Sigmoid colon (tissue), 4 donors: Measurements from ENCODE around the gene C7.

Experiments used
- CTCF ChIP-seq, 4 experiments: fragments of 450-650 bp in 3 of 4; fragments of 200-600 bp in 1 of 4; IDR thresholded peaks; one replicate each; pipeline ENCODE4 v1.5.1; 2016 to 2019; ENCODE audit warnings: antibody characterized with exemption in 4 of 4, mild to moderate bottlenecking in 3 of 4, moderate library complexity in 2 of 4
- EP300 ChIP-seq, 4 donors: sonication (generic); formaldehyde crosslinking; IDR thresholded peaks; one replicate each; pipeline ENCODE4 v1.6.1; 2017; ENCODE audit warnings: antibody characterized with exemption in 4 of 4
- POLR2A ChIP-seq, 2 donors: fragments of 450-650 bp; IDR thresholded peaks; one replicate each; pipeline ENCODE4 v1.6.1; 2016; ENCODE audit warnings: antibody characterized with exemption in 2 of 2, mild to moderate bottlenecking in 2 of 2, moderate library complexity in 2 of 2
- POLR2AphosphoS5 ChIP-seq, 4 donors: sonication (generic); formaldehyde crosslinking; IDR thresholded peaks; one replicate each; pipeline ENCODE4 v1.6.1; 2017; ENCODE audit warnings: antibody characterized with exemption in 4 of 4

DNA sequence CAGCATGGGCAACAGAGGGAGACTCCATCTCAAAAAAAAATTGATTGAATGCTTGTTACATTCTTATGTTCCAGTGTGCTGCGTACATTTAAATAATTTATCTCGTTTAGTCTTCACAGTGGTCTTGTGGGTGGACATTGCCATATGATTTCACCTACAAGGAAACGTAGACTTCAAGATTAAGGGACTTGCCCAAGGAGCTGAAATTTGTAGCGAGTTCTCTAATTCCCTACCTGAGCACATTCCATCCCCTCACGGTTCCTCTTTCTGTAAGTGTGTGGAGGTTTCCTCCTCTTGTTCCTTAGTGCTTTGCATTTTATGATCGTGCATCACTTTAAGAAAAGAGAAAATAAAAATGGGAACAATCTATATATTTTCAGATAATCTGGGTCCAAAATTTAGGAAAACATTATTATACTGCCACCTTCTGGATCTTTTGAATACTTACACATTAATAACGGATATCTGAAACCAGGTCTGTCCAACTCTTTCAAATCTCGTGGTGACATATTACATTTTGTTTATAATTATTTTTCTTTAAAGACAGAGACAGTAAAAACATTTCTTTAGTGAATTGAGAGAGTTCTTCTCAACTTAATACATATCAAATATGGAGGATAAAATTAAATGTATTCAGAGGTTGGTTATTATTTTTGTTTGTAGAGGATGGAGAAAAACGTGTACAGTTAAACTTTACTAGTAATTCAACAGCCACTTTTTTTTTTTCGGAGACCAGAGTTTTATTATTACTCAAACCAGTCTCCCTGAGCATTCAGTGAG, 29.9 kb upstream of the C7 start:
- TF ChIP-seq POLR2A (IDR thresholded peaks at IDR 0.05) (no peak), CTCF (IDR thresholded peaks at IDR 0.05) (peak; percentile 8 to 51 (median 26)), POLR2AphosphoS5 (IDR thresholded peaks at IDR 0.05) (no peak), EP300 (IDR thresholded peaks at IDR 0.05) (no peak)
